ENCODE measurements around the gene ERMN. TPM values are rescaled to one million over a fixed set of nuclear protein-coding genes. Genes with fewer than 3 reads are reported as not detected.

The ERMN gene
- total RNA-seq, 3 donors from 2014 or later = 0.06 to 0.32 (median 0.14) TPM

DNA sequence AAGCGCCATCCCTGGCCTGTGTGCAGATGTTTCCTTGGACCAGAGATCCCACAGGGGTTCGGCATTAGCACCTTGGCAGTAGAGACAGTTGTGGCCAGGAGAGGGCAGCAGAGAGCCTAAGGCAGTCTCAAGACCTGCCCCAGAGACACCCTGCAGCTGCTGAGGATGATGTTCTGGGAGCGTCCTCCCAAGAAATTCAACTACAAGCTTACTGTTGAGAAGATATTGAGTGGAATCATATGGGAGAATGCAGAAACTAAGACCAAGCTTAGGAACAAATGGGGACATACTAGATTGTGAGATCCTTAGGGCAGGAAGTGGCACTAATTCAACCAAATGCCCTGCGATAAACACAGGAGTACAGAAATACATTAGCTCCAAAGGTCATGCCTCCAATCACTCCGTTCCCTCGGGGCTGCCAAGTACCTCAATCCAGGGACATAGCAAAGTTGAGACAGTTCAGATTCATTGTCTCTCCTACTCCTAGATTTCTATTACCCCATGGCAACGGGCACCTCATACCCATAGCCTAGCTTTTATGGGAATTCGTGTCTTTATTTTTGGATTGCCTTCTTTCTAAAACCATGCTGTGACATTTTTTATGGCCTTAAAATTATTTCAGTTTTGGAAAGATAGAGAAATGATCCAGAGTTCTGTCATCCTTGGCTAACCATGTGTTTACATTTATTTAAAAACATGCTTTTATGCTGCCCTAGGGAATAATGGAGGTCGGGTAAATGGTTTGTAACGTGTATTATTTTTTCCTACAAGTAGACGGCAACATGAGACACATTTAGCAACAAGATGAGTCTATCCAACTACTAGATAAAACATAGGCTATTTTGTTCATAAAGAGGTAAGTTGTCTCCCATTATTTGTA, 2.2 kb upstream of the ERMN start:
- intact Hi-C loops (cut with DNase I, micrococcal nuclease) = no loop called here
- Histone ChIP-seq H3K4me3 (no peak overlapping the region), H3K4me1 (ENCODE audit: low read depth) (peaks cover 10% of the 10 kb centered on the region), H3K9me3 (no peaks in the 10 kb centered on the region), H3K36me3 (ENCODE audit: low read depth) (no peaks in the 10 kb centered on the region)
- peak; percentile 83 to 95 (median 90) for DNase-seq
- TF ChIP-seq, protein P1, sequence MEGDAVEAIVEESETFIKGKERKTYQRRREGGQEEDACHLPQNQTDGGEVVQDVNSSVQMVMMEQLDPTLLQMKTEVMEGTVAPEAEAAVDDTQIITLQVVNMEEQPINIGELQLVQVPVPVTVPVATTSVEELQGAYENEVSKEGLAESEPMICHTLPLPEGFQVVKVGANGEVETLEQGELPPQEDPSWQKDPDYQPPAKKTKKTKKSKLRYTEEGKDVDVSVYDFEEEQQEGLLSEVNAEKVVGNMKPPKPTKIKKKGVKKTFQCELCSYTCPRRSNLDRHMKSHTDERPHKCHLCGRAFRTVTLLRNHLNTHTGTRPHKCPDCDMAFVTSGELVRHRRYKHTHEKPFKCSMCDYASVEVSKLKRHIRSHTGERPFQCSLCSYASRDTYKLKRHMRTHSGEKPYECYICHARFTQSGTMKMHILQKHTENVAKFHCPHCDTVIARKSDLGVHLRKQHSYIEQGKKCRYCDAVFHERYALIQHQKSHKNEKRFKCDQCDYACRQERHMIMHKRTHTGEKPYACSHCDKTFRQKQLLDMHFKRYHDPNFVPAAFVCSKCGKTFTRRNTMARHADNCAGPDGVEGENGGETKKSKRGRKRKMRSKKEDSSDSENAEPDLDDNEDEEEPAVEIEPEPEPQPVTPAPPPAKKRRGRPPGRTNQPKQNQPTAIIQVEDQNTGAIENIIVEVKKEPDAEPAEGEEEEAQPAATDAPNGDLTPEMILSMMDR (IDR thresholded peaks at IDR 0.05) = peak; percentile 89
- ATAC-seq = peak; percentile 91

DNA sequence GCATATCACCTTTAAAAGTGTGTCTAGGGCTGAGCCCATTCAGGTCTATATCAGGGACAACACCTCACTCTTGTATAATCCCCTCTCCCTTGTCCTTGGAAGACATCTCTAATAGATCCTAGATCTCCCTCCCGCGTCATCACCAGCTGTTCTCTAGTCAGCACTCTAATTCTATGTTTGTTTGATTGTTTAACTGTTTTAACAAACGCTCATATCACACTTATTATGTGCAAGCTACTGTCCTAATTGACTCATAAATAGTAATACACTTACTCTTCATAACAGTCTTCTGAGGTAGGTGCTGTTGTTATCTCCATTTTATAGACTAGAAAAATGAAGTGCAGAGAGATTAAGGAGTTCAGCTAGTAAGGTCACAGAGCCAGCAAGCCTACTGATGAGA, 1.6 kb upstream of the ERMN start:
- no peak for DNase-seq
- no peak for ATAC-seq
- Histone ChIP-seq H3K9me3 (no peaks in the 10 kb centered on the region), H3K4me1 (ENCODE audit: low read depth) (peaks cover 10% of the 10 kb centered on the region), H3K4me3 (no peak overlapping the region), H3K36me3 (ENCODE audit: low read depth) (no peaks in the 10 kb centered on the region)
- TF ChIP-seq, protein P1 (IDR thresholded peaks at IDR 0.05) = no peak
- intact Hi-C loops (cut with DNase I, micrococcal nuclease) = no loop called here

DNA sequence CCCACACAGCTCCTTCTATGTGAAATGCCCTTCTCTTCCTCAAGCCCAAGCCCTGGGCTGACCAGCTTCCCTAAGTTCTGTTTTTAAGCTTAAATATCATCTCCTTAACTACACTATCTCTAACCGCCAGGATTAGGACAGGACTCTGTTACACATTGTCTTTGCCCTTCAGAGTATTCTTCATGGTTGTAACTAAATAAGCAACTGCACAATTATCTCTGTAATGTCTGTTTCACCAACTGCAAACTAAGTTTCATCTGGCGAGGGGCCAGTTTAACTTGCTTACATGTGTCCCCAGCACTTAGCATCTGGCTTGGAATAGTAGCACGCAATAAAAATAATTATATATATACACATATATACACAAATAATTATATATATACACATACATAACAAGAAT, 1.1 kb upstream of the ERMN start:
- intact Hi-C loops (cut with DNase I, micrococcal nuclease) = no loop called here
- peaks cover 10% of the 10 kb centered on the region for H3K4me1 ChIP-seq (ENCODE audit: low read depth)
- no peak for ATAC-seq
- H3K36me3 ChIP-seq (ENCODE audit: low read depth) = no peaks in the 10 kb centered on the region
- TF ChIP-seq, protein P1 (IDR thresholded peaks at IDR 0.05) = no peak
- no peak overlapping the region for H3K4me3 ChIP-seq
- DNase-seq = no peak
- H3K9me3 ChIP-seq = no peaks in the 10 kb centered on the region

DNA sequence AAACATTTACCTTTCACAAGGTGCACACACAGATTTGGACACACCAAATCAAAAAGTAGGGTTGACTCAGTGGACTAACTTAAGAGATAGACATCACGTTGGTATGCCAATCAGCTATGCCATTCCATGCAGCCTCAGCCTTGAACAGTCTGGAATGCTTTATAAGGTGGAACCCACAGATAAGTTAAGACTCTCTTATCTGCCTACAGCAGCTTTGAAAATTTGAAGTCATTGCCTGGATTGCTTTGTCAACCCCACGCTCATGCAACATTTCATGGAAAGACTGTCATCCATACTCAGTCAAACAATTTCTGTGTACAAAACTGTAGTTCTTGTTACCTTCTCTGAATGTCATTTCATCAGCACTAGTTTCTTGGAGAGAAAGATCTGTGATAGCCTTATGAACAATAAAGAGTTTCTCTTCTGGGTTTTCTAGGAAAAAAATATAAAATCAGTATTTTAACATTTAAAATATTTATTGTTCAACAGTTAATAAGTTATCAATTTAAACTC, 1.2 kb downstream of the ERMN start:
- Histone ChIP-seq H3K36me3 (ENCODE audit: low read depth) (no peaks in the 10 kb centered on the region), H3K9me3 (no peaks in the 10 kb centered on the region), H3K4me3 (no peak overlapping the region), H3K4me1 (ENCODE audit: low read depth) (peaks cover 10% of the 10 kb centered on the region)
- ATAC-seq (no peak), DNase-seq (no peak)
- TF ChIP-seq, protein P1 (IDR thresholded peaks at IDR 0.05) = no peak
- intact Hi-C loops (cut with DNase I, micrococcal nuclease) = no loop called here

DNA sequence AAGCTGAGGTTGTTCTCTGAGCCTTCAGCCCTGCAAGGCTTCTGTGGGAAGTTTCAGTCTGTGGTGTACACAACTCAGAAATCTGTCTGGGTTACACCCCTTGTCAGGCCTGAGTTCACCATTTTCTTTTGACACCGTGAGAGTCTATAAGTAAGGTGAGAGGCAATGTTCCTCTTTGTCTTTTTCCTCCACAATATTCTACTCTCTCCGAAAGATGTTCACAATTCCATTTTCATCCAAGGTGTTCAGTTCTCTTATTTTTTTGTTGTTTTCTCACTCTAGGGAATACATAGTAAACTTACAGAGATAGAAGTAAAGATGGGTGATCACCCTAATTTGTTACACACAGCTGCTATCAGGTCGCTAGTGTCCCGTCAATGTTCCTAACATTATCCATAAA, 3.2 kb downstream of the ERMN start:
- TF ChIP-seq, protein P1 (IDR thresholded peaks at IDR 0.05) = no peak
- DNase-seq (no peak), ATAC-seq (no peak)
- intact Hi-C loops (cut with DNase I, micrococcal nuclease) = no loop called here
- Histone ChIP-seq H3K9me3 (no peaks in the 10 kb centered on the region), H3K36me3 (ENCODE audit: low read depth) (no peaks in the 10 kb centered on the region), H3K4me1 (ENCODE audit: low read depth) (peaks cover 2% of the 10 kb centered on the region), H3K4me3 (no peak overlapping the region)
